ENCODE measurements around the gene TMEM250. TPM values are rescaled to one million over a fixed set of nuclear protein-coding genes. Genes with fewer than 3 reads are reported as not detected.

TMEM250 gene
- total RNA-seq, 2 donors from 2014 or later: 38.9 to 40.1 TPM

GRCh38 chr9:136099542-136099941 is 19.1 kb downstream of the TMEM250 start:
- Histone ChIP-seq H3K27me3 (replicated peaks; ENCODE audit: insufficient read depth) (no peaks in the 10 kb centered on the region), H3K27ac (no peak overlapping the region), H3K4me3 (no peak overlapping the region), H3K9me3 (no peaks in the 10 kb centered on the region), H3K4me1 (ENCODE audit: control insufficient read depth in 1 of 2, low read depth in 2 of 2) (peaks cover 5 to 11% of the 10 kb centered on the region in 2 donors), H3K36me3 (no peaks in the 10 kb centered on the region)
- ATAC-seq (ENCODE audit: insufficient number of reproducible peaks, low FRiP score, low read depth) (no peak), DNase-seq (ENCODE audit: low spot score) (no peak)
- no peak for TF ChIP-seq CTCF (IDR thresholded peaks at IDR 0.05)

- Histone ChIP-seq H3K4me1 (ENCODE audit: control insufficient read depth in 1 of 2, low read depth in 2 of 2) (peaks cover 5 to 11% of the 10 kb centered on the region in 2 donors), H3K27me3 (replicated peaks; ENCODE audit: insufficient read depth) (no peaks in the 10 kb centered on the region), H3K27ac (no peak overlapping the region), H3K4me3 (no peak overlapping the region), H3K36me3 (no peaks in the 10 kb centered on the region), H3K9me3 (no peaks in the 10 kb centered on the region)
- DNase-seq (ENCODE audit: low spot score) (no peak), ATAC-seq (ENCODE audit: insufficient number of reproducible peaks, low FRiP score, low read depth) (no peak)
- no peak for TF ChIP-seq CTCF (IDR thresholded peaks at IDR 0.05)
Observed at GRCh38 chr9:136098844-136099243, 19.8 kb downstream of the TMEM250 start.

- Histone ChIP-seq H3K9me3 (no peaks in the 10 kb centered on the region), H3K4me3 (no peak overlapping the region), H3K27ac (no peak overlapping the region), H3K27me3 (replicated peaks; ENCODE audit: insufficient read depth) (no peaks in the 10 kb centered on the region), H3K36me3 (no peaks in the 10 kb centered on the region), H3K4me1 (ENCODE audit: control insufficient read depth in 1 of 2, low read depth in 2 of 2) (peaks cover 10 to 18% of the 10 kb centered on the region in 2 donors)
- ATAC-seq (ENCODE audit: insufficient number of reproducible peaks, low FRiP score, low read depth) (no peak), DNase-seq (ENCODE audit: low spot score) (no peak)
- TF ChIP-seq CTCF (IDR thresholded peaks at IDR 0.05): no peak
Observed at GRCh38 chr9:136098210-136098609, 20.5 kb downstream of the TMEM250 start.

- Histone ChIP-seq H3K27ac (peak overlapping the region in 1 of 2 donors; percentile 62), H3K4me1 (ENCODE audit: control insufficient read depth in 1 of 2, low read depth in 2 of 2) (peaks cover 26 to 34% of the 10 kb centered on the region in 2 donors), H3K27me3 (replicated peaks; ENCODE audit: insufficient read depth) (no peaks in the 10 kb centered on the region), H3K9me3 (no peaks in the 10 kb centered on the region), H3K4me3 (no peak overlapping the region), H3K36me3 (no peaks in the 10 kb centered on the region)
- ATAC-seq (ENCODE audit: insufficient number of reproducible peaks, low FRiP score, low read depth) (no peak), DNase-seq (ENCODE audit: low spot score) (no peak)
- no peak for TF ChIP-seq CTCF (IDR thresholded peaks at IDR 0.05)
Observed at GRCh38 chr9:136096505-136097001, 22.1 kb downstream of the TMEM250 start.

GRCh38 chr9:136095070-136096058 is 23.3 kb downstream of the TMEM250 start, which contains the start of gene NACC2:
TSS of gene NACC2 (minus strand) at chr9:136095289. CDS start at chr9:136050521, 44,768 bp downstream.
- DNase-seq (ENCODE audit: low spot score) (no peak), ATAC-seq (ENCODE audit: insufficient number of reproducible peaks, low FRiP score, low read depth) (peak; percentile 27)
- Histone ChIP-seq H3K4me3 (peak within 1 kb of the TSS; percentile 86), H3K27me3 (replicated peaks; ENCODE audit: insufficient read depth) (no peaks in the 10 kb centered on the region), H3K9me3 (no peaks in the 10 kb centered on the region), H3K36me3 (no peaks in the 10 kb centered on the region), H3K27ac (peak within 1 kb of the TSS; percentile 89 to 94), H3K4me1 (ENCODE audit: control insufficient read depth in 1 of 2, low read depth in 2 of 2) (peaks cover 35 to 46% of the 10 kb centered on the region in 2 donors)
- TF ChIP-seq CTCF (IDR thresholded peaks at IDR 0.05): no peak

All from thoracic aorta (tissue), 2 donors.